Natural killer cell (primary cell): ENCODE results near the gene COX10. TPM values are rescaled to one million over a fixed set of nuclear protein-coding genes. Genes with fewer than 3 reads are reported as not detected.

Experiments used
- ATAC-seq, 3 donors: fragments of 150-1000 bp in 2 of 3; fragments of 200-7000 bp in 1 of 3; cut with Tn5 transposase; 1 replicate in 1 of 3; 2 replicates in 2 of 3; pipeline ENCODE4 v1.10.0; 2021; ENCODE audit warnings: mild to moderate bottlenecking in 2 of 3, moderate library complexity in 2 of 3
- DNase-seq, 2 donors: peaks; one replicate each; pipeline versions ENCODE4 v3.0.0 to v3.0.0-alpha.2; 2013 to 2021; ENCODE audit warnings: mixed read lengths in 1 of 2
- H3K27ac ChIP-seq: one replicate; pipeline ENCODE4 v1.5.1; 2013; ENCODE audit warnings: mild to moderate bottlenecking, low read length
- H3K27me3 ChIP-seq: one replicate; pipeline ENCODE4 v1.6.1; 2013; ENCODE audit warnings: low read length; ENCODE audit not compliant: control insufficient read depth, insufficient read depth
- H3K36me3 ChIP-seq: one replicate; pipeline ENCODE4 v1.6.1; 2013; ENCODE audit warnings: low read length; ENCODE audit not compliant: control insufficient read depth, insufficient read depth
- H3K4me1 ChIP-seq: one replicate; pipeline ENCODE4 v1.6.1; 2013; ENCODE audit warnings: low read length; ENCODE audit not compliant: control insufficient read depth, insufficient read depth
- H3K4me3 ChIP-seq: one replicate; pipeline ENCODE4 v1.5.1; 2013; ENCODE audit warnings: low read length
- H3K9me3 ChIP-seq: one replicate; pipeline ENCODE4 v1.6.1; 2013; ENCODE audit warnings: low read length; ENCODE audit not compliant: control insufficient read depth, insufficient read depth
- H3K27ac Mint-ChIP-seq, 2 donors: one replicate each; pipeline ENCODE4 v1.8.0; 2022; ENCODE audit warnings: mild to moderate bottlenecking in 2 of 2, mixed read lengths in 2 of 2, moderate library complexity in 1 of 2
- H3K27me3 Mint-ChIP-seq, 2 donors: one replicate each; pipeline ENCODE4 v1.8.0; 2022; ENCODE audit warnings: low read depth in 2 of 2, mixed read lengths in 2 of 2
- H3K36me3 Mint-ChIP-seq: one replicate; pipeline ENCODE4 v1.8.0; 2022; ENCODE audit warnings: mixed read lengths
- H3K4me1 Mint-ChIP-seq, 2 donors: one replicate each; pipeline ENCODE4 v1.8.0; 2022; ENCODE audit warnings: mixed read lengths in 2 of 2
- H3K4me3 Mint-ChIP-seq: one replicate; pipeline ENCODE4 v1.8.0; 2022; ENCODE audit warnings: mild to moderate bottlenecking, moderate library complexity, mixed read lengths
- H3K9me3 Mint-ChIP-seq, 2 donors: one replicate each; pipeline ENCODE4 v1.8.0; 2022; ENCODE audit warnings: mixed read lengths in 2 of 2
- CTCF ChIP-seq: fragments of 200-600 bp; IDR thresholded peaks from one replicate; pipeline ENCODE4 v1.8.0; 2022; ENCODE audit warnings: antibody characterized with exemption
- WGBS: methylation state at CpG from one replicate; pipeline ENCODE4 v1.1.7; 2013; ENCODE audit warnings: missing lambda C conversion rate; ENCODE audit not compliant: insufficient coverage; 5-methylcytosine and 5-hydroxymethylcytosine counted together
- intact Hi-C: fragments of 100-400 bp; cut with micrococcal nuclease; formaldehyde crosslinking; loops from one replicate; pipeline ENCODE4 v1.14.2; 2022
- total RNA-seq, 4 donors: library from RNA; stranded (reverse); fragments of 120-200 nt in 1 of 4; gene quantifications; one replicate each; pipeline versions ENCODE4 v1.2.3 to v1.2.4, GENCODE V29; 2013 to 2022

Gene COX10
- total RNA-seq, 3 donors from 2014 or later (not counting 1 experiment from before 2014, with no cell fraction given), result 12.5 to 17.0 (median 13.5) TPM

- Histone ChIP-seq H3K36me3 (peaks cover 2% of the 10 kb centered on the region), H3K27ac (no peak overlapping the region), H3K27me3 (no peaks in the 10 kb centered on the region), H3K9me3 (no peaks in the 10 kb centered on the region), H3K4me1 (peaks cover 13% of the 10 kb centered on the region), H3K4me3 (no peak overlapping the region)
- no peak overlapping the region for H3K27ac Mint-ChIP-seq
- TF ChIP-seq CTCF, result no peak
- no peak for DNase-seq
- no peak overlapping the region for H3K4me3 Mint-ChIP-seq
- no CpG with 5 or more reads among the region's 1 CpG for WGBS
- no peaks in the 10 kb centered on the region for H3K36me3 Mint-ChIP-seq
- no peaks in the 10 kb centered on the region for H3K9me3 Mint-ChIP-seq
- intact Hi-C loops, result loop anchor here (5.0 kb wide), 1 partner anchor 135 kb away; no protein-coding TSS in a partner anchor
- H3K27me3 Mint-ChIP-seq, result no peaks in the 10 kb centered on the region
- peaks cover 35 to 36% of the 10 kb centered on the region in 2 donors for H3K4me1 Mint-ChIP-seq
- no peak for ATAC-seq
Measured at GRCh38 chr17:14067347-14067746, 2.0 kb upstream of the COX10 start.

- Histone ChIP-seq H3K27ac (peak overlapping the region; percentile 80), H3K4me3 (peak overlapping the region; percentile 100), H3K4me1 (peaks cover 13% of the 10 kb centered on the region), H3K36me3 (peaks cover 2% of the 10 kb centered on the region), H3K9me3 (no peaks in the 10 kb centered on the region), H3K27me3 (no peaks in the 10 kb centered on the region)
- TF ChIP-seq CTCF, result no peak
- Mint-ChIP-seq H3K9me3 (no peaks in the 10 kb centered on the region), H3K4me3 (peak overlapping the region; percentile 96), H3K36me3 (no peaks in the 10 kb centered on the region), H3K27me3 (no peaks in the 10 kb centered on the region), H3K27ac (peak overlapping the region; percentile 90 to 92), H3K4me1 (peaks cover 36 to 39% of the 10 kb centered on the region in 2 donors)
- intact Hi-C loops, result loop anchor here (2.0 to 5.0 kb wide), 2 partner anchors 134 to 234 kb away; no protein-coding TSS in a partner anchor
- 21% methylated on average over 22 of the region's 25 CpGs for WGBS
- DNase-seq, result no peak
- ATAC-seq, result peak in 1 of 3 donors; percentile 2
Measured at GRCh38 chr17:14068542-14069250, 608 bp upstream of the COX10 start.

- intact Hi-C loops, result no loop called here
- Histone ChIP-seq H3K36me3 (peaks cover 10% of the 10 kb centered on the region), H3K27me3 (no peaks in the 10 kb centered on the region), H3K4me3 (no peak overlapping the region), H3K27ac (no peak overlapping the region), H3K4me1 (peaks cover 13% of the 10 kb centered on the region), H3K9me3 (no peaks in the 10 kb centered on the region)
- H3K27ac Mint-ChIP-seq, result peak overlapping the region; percentile 90 to 92
- H3K4me1 Mint-ChIP-seq, result peaks cover 36 to 39% of the 10 kb centered on the region in 2 donors
- no peaks in the 10 kb centered on the region for H3K27me3 Mint-ChIP-seq
- DNase-seq (no peak), ATAC-seq (no peak)
- 91% methylated on average over 5 of the region's 6 CpGs for WGBS
- H3K36me3 Mint-ChIP-seq, result no peaks in the 10 kb centered on the region
- H3K4me3 Mint-ChIP-seq, result peak overlapping the region; percentile 96
- no peak for TF ChIP-seq CTCF
- H3K9me3 Mint-ChIP-seq, result no peaks in the 10 kb centered on the region
Measured at GRCh38 chr17:14070344-14070984, 1.2 kb downstream of the COX10 start.
